ENCODE measurements around the gene IST1.
"Not testable (repeated sequence)": the region's sequence is repeated elsewhere in the genome, so short reads cannot be mapped to it uniquely, and the experiment has no call there.

Gene IST1

DNA sequence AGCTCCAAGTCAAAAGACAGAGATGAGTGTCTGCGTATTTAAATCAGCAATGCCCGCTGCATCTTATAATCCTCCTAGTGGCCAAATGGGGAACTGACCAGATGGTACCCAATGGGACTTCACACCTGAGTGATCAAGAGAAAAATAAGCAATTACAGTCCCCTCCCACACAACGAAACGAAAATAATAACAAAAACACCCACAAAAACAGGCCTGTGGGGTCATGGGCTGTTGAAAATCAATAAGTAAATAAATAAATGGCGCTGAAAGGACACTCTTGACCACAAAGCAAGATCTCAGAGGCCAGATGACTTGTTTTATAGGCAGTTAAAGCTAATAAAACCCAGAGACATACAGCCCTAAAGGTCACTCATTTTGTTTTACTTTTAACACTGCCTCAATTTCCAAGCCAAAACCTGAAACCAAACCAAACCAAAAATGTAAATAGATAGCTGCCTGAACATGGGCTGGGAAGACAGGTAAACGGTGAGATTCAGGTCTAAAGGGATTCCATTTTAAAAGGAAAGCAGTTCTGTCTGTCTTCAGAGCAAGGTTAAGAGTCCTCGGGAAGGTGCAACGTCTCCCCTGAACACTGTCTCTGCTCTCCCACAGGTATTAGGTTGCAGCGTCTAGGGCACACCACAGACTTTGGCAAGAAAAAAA lies 12.7 kb upstream of the IST1 start:
- peak in 1 of 2 donors; percentile 53 for DNase-seq (ENCODE audit: low read depth in 2 of 2)

DNA sequence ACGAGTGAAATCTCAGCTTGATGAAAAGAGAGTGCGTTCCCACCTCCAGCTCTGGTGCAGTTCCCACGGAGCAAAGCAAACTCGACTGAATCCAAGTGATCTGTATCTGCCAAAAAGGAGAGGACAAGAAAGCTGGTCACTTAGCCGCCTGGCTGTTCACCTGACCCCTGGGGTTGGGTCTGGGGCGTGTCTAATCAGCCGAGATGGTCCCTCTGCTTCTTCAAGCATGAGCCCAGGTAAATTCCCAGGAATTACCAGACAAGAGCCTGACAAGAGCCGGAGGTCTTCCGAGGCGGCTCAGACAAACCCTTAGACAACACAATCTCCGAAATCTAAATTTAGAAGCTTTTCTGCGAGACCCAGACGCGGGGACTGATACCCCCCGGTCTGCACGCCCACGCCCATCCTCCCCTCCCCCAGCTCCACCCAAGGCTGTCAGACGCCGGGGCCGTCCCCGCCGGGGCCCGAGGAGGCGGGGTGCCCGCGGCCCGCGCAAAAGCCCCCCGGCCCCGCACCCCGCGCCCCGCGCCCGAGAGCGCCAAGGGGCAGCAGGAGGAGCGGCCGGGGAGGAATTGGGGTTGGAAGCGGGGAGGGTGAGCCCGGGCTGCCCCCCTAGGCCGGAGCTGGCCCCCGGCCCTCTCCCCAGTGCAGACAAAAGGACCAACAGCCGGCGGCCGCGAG lies 12.0 kb upstream of the IST1 start:
- no peak for DNase-seq (ENCODE audit: low read depth in 2 of 2)

DNA sequence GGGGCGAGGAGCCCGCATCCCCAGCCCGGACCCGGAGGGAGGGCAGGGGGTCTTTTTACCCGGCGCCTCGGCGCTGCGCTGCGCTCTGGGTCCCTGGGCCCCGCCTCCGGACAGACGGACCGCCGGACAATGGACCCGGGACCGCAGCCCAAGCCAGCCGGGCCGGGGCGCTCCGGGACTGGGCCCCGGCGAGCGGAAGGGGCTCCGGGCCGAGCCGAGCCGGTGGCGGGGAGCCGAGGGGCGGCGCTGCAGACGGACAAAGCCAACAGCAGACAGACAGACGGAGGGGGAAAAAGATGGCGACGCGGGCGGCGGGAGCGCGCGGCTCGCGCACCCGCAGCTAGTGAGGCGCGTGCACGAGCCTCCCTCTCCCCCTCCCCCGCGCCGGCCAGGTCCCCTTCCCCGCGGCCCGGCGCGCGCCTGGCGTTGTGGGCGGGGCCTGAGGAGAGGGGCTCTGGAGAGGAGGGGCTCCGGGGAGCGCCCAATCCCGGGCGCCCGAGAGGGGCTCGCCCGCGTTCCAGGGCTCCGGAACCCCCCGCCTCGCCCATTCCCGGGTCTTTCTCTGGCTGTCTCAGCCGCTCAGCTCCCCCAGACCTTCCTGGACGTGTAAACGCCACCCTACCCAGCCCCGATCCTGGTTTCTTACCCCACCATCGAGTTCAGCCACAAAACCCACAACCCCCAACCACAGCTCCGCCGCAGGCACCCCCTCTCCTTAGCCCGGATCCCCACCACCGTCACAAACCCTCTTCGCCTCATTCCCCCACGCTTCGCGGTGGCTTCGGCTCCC lies 11.3 kb upstream of the IST1 start, which contains the start of gene ZNF821:
TSS of gene ZNF821 (minus strand) at position 334 of the 790 bp plus-strand sequence. CDS start 4,236 bp downstream, outside the sequence.
- DNase-seq (ENCODE audit: low read depth in 2 of 2) = peak in 1 of 2 donors; percentile 37

DNA sequence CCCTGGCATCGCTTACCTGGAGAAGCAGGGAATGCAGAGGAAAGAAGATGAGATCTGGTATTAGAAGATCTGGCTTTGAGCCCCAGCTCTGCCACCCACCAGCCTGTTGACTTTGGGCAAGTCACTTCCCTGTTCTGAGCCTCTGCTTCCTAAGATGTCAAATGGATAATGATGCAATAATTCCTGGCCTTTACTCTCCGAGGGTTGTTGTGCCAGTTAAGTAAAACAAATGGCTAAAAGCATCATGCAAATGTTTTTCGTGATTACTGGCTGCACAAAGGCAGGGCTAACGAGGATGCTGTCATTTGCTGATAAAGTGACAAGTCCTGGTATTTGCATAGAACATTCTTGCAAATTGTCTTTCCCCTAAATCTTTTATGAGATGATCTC lies 10.1 kb upstream of the IST1 start:
- DNase-seq (ENCODE audit: low read depth in 2 of 2) = no peak

DNA sequence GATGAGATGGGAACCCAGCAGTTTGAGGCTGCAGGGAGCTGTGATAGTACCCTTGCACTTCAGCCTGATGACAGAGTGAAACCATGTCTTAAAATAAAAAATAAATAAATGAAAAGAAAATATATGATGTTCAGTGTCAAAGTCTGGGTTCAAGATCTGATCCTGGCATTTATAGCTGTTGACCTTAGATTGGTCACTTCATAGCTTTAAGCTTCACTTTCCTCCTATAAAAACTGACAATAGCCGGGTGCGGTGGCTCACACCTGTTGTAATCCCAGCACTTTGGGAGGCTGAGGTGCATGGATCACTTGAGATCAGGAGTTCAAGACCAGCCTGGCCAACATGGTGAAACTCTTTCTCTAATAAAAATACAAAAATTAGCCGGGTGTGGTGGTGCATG lies 6.2 kb upstream of the IST1 start:
- DNase-seq (ENCODE audit: low read depth in 2 of 2) = no peak

DNA sequence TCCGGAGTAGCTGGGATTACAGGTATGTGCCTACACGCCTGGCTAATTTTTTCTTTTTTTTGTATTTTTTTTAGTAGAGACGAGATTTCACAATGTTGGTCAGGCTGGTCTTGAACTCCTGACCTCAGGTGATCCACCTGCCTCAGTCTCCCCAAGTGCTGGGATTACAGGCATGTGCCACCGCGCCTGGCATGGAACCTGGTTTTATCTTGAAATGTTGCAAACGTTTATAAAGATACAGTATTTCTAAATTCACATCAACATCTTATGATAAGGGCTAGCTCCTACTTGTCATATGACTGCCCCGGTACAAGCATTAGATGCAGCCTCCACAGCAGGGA lies 1.5 kb upstream of the IST1 start:
- no peak for DNase-seq (ENCODE audit: low read depth in 2 of 2)

DNA sequence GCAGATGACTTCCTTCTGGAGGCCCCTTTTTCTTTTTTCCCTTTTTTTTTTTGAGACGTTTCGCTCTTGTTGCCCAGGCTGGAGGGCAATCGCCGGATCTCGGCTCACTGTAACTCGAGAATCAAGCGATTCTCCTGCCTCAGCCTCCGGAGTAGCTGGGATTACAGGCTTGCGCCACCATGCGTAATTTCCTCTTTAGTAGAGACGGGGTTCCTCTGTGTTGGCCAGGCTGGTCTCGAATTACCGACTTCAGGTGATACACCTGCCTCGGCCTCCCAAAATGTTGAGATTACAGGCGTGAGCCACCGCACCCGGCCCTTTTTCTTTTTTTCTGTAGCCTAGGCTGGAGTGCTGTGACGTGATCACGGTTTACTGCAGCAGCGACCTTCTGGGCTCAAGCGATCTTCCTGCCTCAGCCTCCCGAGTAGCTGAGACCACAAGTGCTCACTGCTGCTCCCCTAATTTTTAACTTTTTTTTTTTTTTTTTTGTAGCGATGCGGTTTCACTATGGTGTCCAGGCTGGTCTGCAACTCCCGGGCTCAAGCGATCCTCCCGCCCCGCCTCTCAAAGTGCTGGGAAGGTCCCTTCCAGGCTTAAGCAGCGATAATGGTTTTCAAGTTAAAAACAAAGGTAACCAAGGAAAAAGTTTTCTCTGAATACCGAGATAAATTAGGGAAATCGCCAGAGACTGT lies 956 bp upstream of the IST1 start:
- no peak for DNase-seq (ENCODE audit: low read depth in 2 of 2)

DNA sequence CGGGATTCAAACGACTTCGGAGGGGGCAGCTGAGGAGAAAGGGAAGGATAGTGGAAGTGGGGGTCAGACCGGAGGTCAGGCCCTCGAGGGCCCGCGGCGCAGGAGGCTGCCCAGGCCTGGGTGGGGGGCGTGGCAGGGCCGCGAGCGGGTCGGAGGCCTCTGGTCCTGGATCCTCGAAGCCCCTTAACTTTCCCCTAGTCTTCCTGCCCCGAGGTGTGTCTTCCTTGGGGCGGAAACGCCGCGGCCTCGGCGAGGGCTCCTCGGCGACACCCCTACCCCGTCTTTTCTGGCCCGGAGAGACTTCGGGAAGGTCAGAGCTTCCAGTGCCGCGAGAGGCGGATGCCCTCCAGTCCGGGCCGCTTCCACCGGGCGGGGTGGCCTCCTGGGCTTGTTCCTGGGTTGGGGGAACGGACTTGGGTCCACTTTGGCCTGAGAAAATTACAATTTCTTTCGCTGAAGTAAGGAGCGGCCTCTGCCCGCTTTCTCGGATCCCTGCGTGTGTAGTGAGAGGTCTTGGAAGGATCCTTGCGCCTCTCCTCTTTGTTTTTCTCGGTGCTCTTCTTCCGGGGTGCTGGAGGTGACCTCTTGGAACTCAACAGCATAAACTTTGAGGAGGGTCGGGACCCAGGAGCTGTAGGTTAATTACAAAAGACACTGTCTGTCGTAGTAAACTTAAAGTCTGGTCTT lies 491 bp downstream of the IST1 start:
- DNase-seq (ENCODE audit: low read depth in 2 of 2) = no peak

DNA sequence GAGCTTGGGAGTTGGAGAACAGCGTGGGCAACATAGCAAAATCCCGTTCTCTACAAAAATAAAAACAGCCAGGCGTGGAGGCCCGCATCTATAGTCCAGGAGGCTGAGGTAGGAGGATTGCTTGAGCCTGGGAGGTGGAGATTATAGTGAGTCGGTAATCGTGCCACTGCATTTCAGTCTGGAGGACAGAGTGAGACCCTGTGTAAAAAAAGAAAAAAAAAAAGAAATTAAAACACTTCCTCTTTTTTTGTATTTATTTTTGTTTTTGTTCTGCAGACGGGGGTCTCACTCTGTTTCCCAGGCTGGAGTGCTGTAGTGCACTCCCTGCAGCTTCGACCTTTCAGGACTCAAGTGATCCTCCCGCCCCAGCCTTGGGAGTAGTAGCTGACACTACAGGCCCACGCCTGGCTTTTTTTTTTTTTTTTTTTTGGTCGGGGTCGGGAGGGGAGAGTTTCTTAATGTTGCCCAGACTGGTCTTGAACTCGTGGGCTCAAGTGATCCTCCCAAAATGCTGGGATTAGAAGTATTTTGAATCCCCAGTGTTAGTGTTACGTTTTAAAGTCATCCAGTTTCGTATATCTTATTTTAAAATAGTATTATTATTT lies 1.5 kb downstream of the IST1 start:
- no peak for DNase-seq (ENCODE audit: low read depth in 2 of 2)

DNA sequence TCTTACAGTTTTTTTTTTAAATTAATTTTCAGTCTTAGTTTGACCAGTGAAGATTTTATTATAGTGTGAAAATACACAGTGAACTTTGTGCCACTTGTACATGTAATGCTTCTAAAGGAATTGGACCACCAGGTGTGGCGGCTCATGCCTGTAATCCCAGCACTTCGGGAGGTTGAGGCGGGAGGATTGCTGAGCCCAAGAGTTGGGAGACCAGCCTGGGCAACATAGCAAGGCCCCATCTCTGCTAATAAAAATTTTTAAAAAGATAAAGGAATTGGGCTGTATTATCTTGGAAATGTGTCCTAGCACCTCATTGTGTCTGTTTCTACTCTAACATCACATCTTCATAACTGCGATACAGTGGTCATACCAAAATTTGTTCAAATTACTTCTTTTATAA lies 3.8 kb downstream of the IST1 start:
- DNase-seq (ENCODE audit: low read depth in 2 of 2) = no peak

DNA sequence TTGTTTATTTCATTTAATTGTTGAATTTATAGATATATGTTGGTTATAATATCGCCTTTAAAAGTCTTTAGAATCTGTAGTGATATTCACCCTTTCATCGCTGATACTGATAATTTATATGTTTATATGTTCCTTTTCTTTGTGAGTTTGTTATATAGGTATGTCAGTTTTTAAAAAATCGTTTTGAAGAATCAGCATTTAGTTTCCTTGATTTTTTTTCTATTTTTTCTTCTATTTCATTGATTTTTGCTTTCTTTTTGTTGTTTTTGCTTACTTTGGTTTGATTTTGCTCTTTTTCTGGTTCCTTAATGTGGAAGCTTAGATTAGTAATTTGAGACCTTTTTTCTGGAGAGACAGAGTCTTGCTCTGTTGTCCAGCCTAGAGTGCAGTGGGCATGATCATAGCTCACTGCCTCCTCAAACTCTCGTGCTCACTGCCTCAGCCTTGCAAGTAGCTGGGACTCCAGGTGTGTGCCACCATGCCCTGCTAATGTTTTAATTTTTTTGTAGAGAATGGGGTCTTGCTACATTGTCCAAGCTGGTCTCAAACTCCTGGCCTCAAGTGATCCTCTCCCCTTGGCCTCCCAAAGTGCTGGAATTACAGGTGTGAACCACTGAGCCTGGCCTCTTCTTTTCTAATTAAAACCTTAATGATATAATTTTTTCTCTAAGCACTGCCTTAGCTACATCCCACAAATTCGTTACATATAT lies 7.5 kb downstream of the IST1 start:
- no peak for DNase-seq (ENCODE audit: low read depth in 2 of 2)

DNA sequence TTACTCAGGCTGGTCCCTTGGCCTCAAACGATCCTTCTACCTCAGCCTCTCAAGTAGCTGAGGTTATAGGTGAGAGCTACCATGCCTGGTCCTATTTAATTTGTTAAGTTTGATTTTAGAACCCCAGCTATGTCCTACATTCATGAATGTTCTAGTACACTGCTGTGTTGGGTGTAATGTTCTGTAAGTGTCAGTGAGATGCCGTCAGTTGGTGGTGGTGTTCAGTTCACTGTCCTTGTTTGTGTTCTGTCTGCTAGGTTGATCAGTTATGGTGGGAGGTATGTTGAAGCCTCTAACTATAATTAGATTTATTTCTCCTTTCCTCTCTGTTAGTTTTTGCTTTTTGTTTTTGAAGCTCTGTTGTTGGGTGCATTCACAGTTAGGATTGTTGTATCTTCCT lies 8.3 kb downstream of the IST1 start:
- DNase-seq (ENCODE audit: low read depth in 2 of 2) = no peak

DNA sequence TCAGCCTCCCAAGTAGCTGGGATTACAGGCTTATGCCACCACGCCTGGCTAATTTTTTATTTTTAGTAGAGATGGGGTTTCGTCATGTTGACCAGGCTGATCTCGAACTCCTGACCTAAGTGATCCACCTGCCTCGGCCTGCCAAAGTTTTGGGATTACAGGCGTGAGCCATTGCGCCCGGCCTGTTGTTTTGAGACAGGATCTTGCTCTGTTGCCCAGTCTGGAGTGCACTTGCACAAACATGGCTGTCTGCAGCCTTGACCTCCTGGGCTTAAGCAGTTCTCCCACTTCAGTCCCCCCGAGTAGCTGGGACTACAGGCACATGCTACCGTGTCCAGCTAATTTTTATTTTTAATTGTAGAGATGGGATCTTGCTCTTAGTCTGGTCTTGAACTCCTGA lies 8.9 kb downstream of the IST1 start:
- DNase-seq (ENCODE audit: low read depth in 2 of 2) = no peak

DNA sequence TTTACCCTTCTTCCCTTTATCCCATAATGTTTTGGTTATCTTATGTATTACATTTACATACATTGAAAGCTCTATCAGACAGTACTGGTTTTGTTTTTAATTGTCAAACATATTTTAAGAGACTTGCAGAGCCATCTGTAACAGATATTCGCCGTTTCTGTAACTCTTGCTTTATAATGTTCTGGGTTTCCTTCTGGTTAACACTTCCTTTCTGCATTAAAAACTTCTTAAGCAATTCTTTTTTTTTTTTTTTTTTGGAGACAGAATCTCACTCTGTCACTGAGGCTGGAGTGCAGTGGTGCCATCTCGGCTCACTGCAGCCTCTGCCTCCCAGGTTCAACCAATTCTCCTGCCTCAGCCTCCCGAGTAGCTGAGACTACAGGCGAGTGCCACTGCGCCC lies 10.4 kb downstream of the IST1 start:
- not testable (repeated sequence) for DNase-seq (ENCODE audit: low read depth in 2 of 2)

DNA sequence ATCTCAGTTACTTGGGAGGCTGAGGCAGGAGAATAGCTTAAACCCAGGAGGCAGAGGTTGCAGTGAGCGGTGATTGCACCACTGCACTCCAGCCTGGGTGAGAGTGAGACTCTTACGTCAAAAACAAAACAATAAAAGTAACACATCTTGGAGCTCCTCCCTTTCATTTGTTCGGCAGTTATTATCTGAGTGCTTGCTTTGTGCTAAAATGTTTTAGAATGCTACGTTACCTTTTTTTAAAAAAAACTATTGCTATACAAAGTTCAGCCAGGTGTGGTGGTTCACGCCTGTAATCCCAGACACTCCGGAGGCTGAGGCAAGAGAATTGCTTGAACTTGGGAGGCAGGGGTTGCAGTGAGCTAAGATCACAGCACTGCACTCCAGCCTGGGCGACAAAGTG lies 15.8 kb downstream of the IST1 start:
- no peak for DNase-seq (ENCODE audit: low read depth in 2 of 2)

DNA sequence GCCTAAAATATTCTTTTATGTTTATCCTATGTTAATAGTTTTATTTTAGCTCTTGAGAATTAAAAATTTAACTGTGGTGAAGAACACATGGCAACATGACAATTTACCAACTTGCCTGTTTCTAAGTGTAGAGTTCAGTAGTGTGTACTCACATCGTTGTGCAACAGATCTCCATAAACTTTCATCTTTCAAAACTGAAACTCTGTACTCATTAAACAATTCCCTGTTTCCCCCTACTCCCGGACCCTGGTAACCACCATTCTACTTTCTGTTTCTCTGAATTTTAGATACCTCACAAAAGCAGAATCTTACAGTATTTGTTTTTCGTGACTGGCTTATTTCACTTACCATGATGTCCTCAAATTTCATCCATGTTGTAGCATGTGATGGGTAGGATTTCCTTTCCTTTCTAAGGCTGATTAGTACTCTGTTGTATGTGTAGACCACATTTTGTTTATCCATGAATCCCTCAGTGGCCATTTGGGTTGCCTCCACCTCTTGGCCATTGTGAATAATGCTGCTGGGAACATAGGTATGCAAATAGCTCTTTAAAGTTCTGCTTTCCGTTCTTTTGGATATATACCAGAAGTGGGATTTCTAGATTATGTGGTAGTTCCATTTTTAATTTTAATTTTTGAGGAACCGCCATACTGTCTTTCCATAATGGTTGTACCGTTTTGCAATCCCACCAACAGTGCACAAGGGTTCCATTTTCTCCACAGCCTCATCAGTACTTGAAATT lies 17.4 kb downstream of the IST1 start:
- no peak for DNase-seq (ENCODE audit: low read depth in 2 of 2)

DNA sequence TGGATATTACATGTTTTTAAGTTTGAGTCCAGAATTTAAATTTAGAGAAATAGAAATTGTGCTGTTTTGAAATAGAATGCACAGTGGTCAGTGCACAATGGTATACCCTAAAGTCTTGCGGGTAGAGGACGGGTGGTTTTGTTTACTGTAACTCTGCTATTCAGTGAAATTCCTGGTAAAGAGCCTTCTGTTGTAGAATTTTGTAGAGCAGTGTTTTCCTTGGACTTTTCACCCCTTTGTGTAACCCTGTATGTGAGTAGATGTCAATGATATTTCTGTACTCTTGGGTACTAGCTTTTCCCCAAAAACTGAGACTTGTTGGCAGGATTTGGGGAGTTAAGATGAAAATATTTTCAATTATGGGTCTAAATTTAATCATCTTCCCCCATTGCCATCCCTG lies 19.5 kb downstream of the IST1 start:
- no peak for DNase-seq (ENCODE audit: low read depth in 2 of 2)

DNA sequence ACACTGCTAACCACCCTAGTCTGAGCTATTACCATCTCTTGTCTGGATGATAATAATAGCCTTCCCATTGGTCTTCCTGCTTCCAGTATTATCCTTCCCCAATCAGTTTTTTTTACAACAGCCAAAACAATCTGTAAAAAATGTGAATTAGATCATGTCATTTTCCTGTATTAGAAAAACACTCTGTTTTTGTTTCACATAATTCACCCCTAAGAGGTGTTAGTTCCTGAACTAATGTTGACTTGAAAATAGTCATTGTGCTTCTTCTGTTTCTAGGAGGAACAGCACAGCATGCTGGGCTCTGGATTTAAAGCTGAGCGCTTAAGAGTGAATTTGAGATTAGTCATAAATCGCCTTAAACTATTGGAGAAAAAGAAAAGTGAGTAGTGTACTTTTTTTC lies 20.0 kb downstream of the IST1 start:
- DNase-seq (ENCODE audit: low read depth in 2 of 2) = no peak

DNA sequence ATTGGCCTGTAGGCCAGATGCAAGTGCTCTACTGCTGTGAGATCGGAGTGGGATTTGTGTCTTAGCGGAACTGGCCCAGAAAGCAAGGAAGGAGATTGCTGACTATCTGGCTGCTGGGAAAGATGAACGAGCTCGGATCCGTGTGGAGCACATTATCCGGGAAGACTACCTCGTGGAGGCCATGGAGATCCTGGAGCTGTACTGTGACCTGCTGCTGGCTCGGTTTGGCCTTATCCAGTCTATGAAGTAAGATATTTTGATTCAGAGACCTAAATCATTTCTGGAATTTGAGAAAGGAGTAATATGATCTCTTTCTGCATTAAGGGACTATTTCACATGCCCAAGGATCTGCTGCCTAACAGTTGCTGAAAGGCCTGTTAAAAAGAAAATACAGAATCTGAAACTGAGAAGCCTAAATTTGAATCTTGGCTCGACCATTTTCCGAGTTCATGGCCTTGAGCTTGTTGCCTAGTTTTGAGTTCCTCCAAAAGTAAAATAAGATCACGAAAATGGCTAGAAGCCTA lies 21.1 kb downstream of the IST1 start:
- DNase-seq (ENCODE audit: low read depth in 2 of 2) = no peak

DNA sequence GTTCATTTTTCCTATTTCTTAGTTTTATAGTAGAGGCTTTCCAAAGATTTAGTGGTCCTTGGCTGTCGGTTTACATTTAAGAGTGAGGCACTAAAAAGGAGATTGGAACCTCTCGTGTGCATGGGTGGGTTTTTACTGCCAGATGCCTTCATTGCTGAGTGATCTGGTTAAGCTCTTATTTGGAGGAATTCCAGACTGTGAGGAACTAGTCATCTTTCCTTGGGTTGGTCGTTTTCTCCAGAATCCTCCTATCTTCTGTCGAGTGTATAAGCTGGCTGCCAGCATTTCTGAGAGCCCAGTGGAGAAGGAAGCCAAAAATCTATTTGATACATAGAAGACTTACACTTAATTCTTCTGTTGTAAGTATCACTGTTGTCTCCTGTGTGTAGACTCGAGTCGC lies 22.6 kb downstream of the IST1 start:
- DNase-seq (ENCODE audit: low read depth in 2 of 2) = no peak

Data from stimulated activated CD8-positive, alpha-beta memory T cell treated with anti-CD3 and anti-CD28 coated beads, Interleukin-7, amount 100 ng/mL, for 1 hour (primary cell).